ENCODE results near the gene AGK.
"Not testable (repeated sequence)": the region's sequence is repeated elsewhere in the genome, so short reads cannot be mapped to it uniquely, and the experiment has no call there.

Gene AGK

GRCh38 chr7:141550386-141551093 lies 670 bp upstream of the AGK start:
- no peak for TF ChIP-seq CTCF (IDR thresholded peaks at IDR 0.05; ENCODE audit: insufficient read depth, missing control alignments)
- no peak for FAIRE-seq
- no peak for DNase-seq (ENCODE audit: insufficient read length, low spot score)

- FAIRE-seq (no peak), DNase-seq (ENCODE audit: insufficient read length, low spot score) (no peak)
- no peak for TF ChIP-seq CTCF (IDR thresholded peaks at IDR 0.05; ENCODE audit: insufficient read depth, missing control alignments)
Observed at GRCh38 chr7:141551782-141552181, 572 bp downstream of the AGK start.

- DNase-seq (ENCODE audit: insufficient read length, low spot score): no peak
- no peak for TF ChIP-seq CTCF (IDR thresholded peaks at IDR 0.05; ENCODE audit: insufficient read depth, missing control alignments)
- FAIRE-seq: no peak
Observed at GRCh38 chr7:141557360-141557759, 6.2 kb downstream of the AGK start.

GRCh38 chr7:141557831-141558531 lies 6.8 kb downstream of the AGK start:
- DNase-seq (ENCODE audit: insufficient read length, low spot score); FAIRE-seq: not testable (repeated sequence)

- DNase-seq (ENCODE audit: insufficient read length, low spot score): no peak
- no peak for FAIRE-seq
Observed at GRCh38 chr7:141558544-141559183, 7.5 kb downstream of the AGK start.

GRCh38 chr7:141559961-141560360 lies 8.8 kb downstream of the AGK start:
- TF ChIP-seq CTCF (IDR thresholded peaks at IDR 0.05; ENCODE audit: insufficient read depth, missing control alignments): no peak
- FAIRE-seq (no peak), DNase-seq (ENCODE audit: insufficient read length, low spot score) (no peak)

More at GRCh38 chr7:141558544-141559183, 7.5 kb downstream of the AGK start:
- TF ChIP-seq CTCF (IDR thresholded peaks at IDR 0.05; ENCODE audit: insufficient read depth, missing control alignments): no peak

- no peak for FAIRE-seq
- no peak for DNase-seq (ENCODE audit: insufficient read length, low spot score)
- TF ChIP-seq CTCF (IDR thresholded peaks at IDR 0.05; ENCODE audit: insufficient read depth, missing control alignments): no peak
Observed at GRCh38 chr7:141562036-141562435, 10.8 kb downstream of the AGK start.
